Kidney (tissue), 14 donors: Measurements from ENCODE around the gene DMBX1. TPM values are rescaled to one million over a fixed set of nuclear protein-coding genes. Genes with fewer than 3 reads are reported as not detected.

Source experiments
- DNase-seq, 5 donors: peaks; one replicate each; pipeline ENCODE4 v3.0.0-alpha.2; 2013 to 2020
- FAIRE-seq: peaks from 2 replicates; lab custom pipeline; 2012; peaks lifted over from hg19 to GRCh38; lab: Jason Lieb, UNC
- H3K27ac ChIP-seq, 2 donors: one replicate each; pipeline ENCODE4 v1.7.0; 2013; ENCODE audit warnings: low read depth in 2 of 2, low read length in 2 of 2, inconsistent platforms in 1 of 2
- H3K27me3 ChIP-seq: one replicate; pipeline ENCODE4 v1.7.1; 2013; ENCODE audit warnings: low read length, inconsistent platforms; ENCODE audit not compliant: control insufficient read depth, insufficient read depth
- H3K36me3 ChIP-seq, 3 donors: one replicate each; pipeline versions ENCODE4 v1.7.0 to v1.7.1; 2013; ENCODE audit warnings: low read length in 3 of 3, control low read depth in 1 of 3, inconsistent platforms in 1 of 3; ENCODE audit not compliant: insufficient read depth in 3 of 3, control insufficient read depth in 2 of 3
- H3K4me1 ChIP-seq, 3 donors: one replicate each; pipeline versions ENCODE4 v1.7.0 to v1.7.1; 2013; ENCODE audit warnings: low read length in 3 of 3, inconsistent platforms in 1 of 3, low read depth in 1 of 3; ENCODE audit not compliant: control insufficient read depth in 2 of 3, insufficient read depth in 2 of 3
- H3K4me3 ChIP-seq, 3 donors: one replicate each; pipeline versions ENCODE4 v1.7.0 to v1.8.1; 2013; ENCODE audit warnings: low read length in 3 of 3, control low read depth in 1 of 3, inconsistent platforms in 1 of 3
- H3K9ac ChIP-seq, 3 donors: one replicate each; pipeline versions ENCODE4 v1.7.0 to v1.7.1; 2013; ENCODE audit warnings: low read length in 3 of 3, control low read depth in 1 of 3, inconsistent platforms in 1 of 3
- H3K9me3 ChIP-seq, 3 donors: one replicate each; pipeline versions ENCODE4 v1.7.0 to v1.7.1; 2013; ENCODE audit warnings: low read length in 3 of 3, control low read depth in 1 of 3, inconsistent platforms in 1 of 3; ENCODE audit not compliant: control insufficient read depth in 2 of 3, insufficient read depth in 1 of 3
- CTCF ChIP-seq: IDR thresholded peaks from 3 replicates; pipeline ENCODE4 v1.5.1; 2012; ENCODE audit warnings: mild to moderate bottlenecking, moderate library complexity, borderline replicate concordance; ENCODE audit not compliant: insufficient read depth; ENCODE audit errors: extremely low read depth
- intact Hi-C: fragments of 100-400 bp; cut with DNase I; formaldehyde crosslinking; loops from one replicate; pipeline ENCODE4 v1.11.1; 2022
- polyA plus RNA-seq: library from polyadenylated mRNA; stranded (reverse); fragments of 350-450 nt; fragmentation: Illumina TruSeq; extraction: RNeasy Lipid Tissue Mini Kit (QIAGEN cat#74804); gene quantifications from one replicate; pipeline ENCODE4 v1.2.3, GENCODE V29; 2014; ENCODE audit warnings: low read depth, low replicate concordance; ENCODE audit not compliant: insufficient read depth
- total RNA-seq: library from RNA; stranded (reverse); fragmentation: NEBNext Ultra II Directional; extraction: Animal tissue kit (Norgen Biotek cat#: 25700); gene quantifications from one replicate; pipeline ENCODE4 v1.2.1, GENCODE V29; 2021
- donor health status: control.
- donor health status: control.
- donor health status: control.
- donor health status: control.
- donor health status: control.
- donor health status: DM: yes; HTN: yes; CAD: no.
- donor health status: Normal renal cell carcinoma (clear cell type).

The DMBX1 gene
- total and polyA plus RNA-seq, 2 donors from 2014 or later: not detected

GRCh38 chr1:46461809-46462448, 27.7 kb upstream of the DMBX1 start:
- H3K9me3 ChIP-seq: no peaks in the 10 kb centered on the region
- no peak for DNase-seq
- TF ChIP-seq CTCF: no peak
- H3K27me3 ChIP-seq: peaks cover 5% of the 10 kb centered on the region
- intact Hi-C loops: no loop called here
- no peak overlapping the region for H3K27ac ChIP-seq
- H3K9ac ChIP-seq: no peak overlapping the region
- no peaks in the 10 kb centered on the region for H3K36me3 ChIP-seq
- H3K4me3 ChIP-seq: no peak overlapping the region
- H3K4me1 ChIP-seq: peaks cover 0 to 2% (median under 1%) of the 10 kb centered on the region in 3 donors
- FAIRE-seq: no peak

GRCh38 chr1:46464013-46464548, 25.6 kb upstream of the DMBX1 start:
- no peak overlapping the region for H3K4me3 ChIP-seq
- H3K36me3 ChIP-seq: no peaks in the 10 kb centered on the region
- FAIRE-seq (no peak), DNase-seq (no peak)
- H3K9ac ChIP-seq: no peak overlapping the region
- H3K9me3 ChIP-seq: no peaks in the 10 kb centered on the region
- peaks cover 15% of the 10 kb centered on the region for H3K27me3 ChIP-seq
- no peak overlapping the region for H3K27ac ChIP-seq
- intact Hi-C loops: no loop called here
- peaks cover 0 to 6% (median 6%) of the 10 kb centered on the region in 3 donors for H3K4me1 ChIP-seq
- no peak for TF ChIP-seq CTCF

- intact Hi-C loops: no loop called here
- Histone ChIP-seq H3K27me3 (peaks cover 15% of the 10 kb centered on the region), H3K4me1 (peaks cover 0 to 6% (median 6%) of the 10 kb centered on the region in 3 donors), H3K36me3 (no peaks in the 10 kb centered on the region), H3K9me3 (no peaks in the 10 kb centered on the region), H3K9ac (no peak overlapping the region), H3K27ac (no peak overlapping the region), H3K4me3 (no peak overlapping the region)
- DNase-seq (no peak), FAIRE-seq (no peak)
- no peak for TF ChIP-seq CTCF
Observed at GRCh38 chr1:46464915-46465314, 24.7 kb upstream of the DMBX1 start.
